GM23248 (cell line): Measurements from ENCODE around the gene NHSL2. TPM values are rescaled to one million over a fixed set of nuclear protein-coding genes. Genes with fewer than 3 reads are reported as not detected.

ENCODE experiments used
- DNase-seq: peaks from one replicate; pipeline ENCODE4 v3.0.0-alpha.2; 2015
- H2AFZ ChIP-seq: fragments of 200-600 bp; sonication (generic); 2 replicates; pipeline ENCODE4 v1.6.1; 2016; ENCODE audit warnings: antibody characterized with exemption
- H3F3A ChIP-seq: fragments of 200-600 bp; sonication (generic); 2 replicates; pipeline ENCODE4 v1.6.1; 2016; ENCODE audit warnings: mild to moderate bottlenecking, antibody characterized with exemption, mixed run types; ENCODE audit not compliant: insufficient read depth
- H3K27ac ChIP-seq: fragments of 200-600 bp; sonication (generic); 2 replicates; pipeline ENCODE4 v1.5.1; 2016; ENCODE audit warnings: mild to moderate bottlenecking
- H3K27me3 ChIP-seq: fragments of 200-600 bp; sonication (generic); replicated peaks from 2 replicates; pipeline ENCODE4 v1.6.1; 2016; ENCODE audit warnings: mild to moderate bottlenecking; ENCODE audit not compliant: insufficient read depth
- H3K36me3 ChIP-seq: fragments of 200-600 bp; sonication (generic); 2 replicates; pipeline ENCODE4 v1.6.1; 2016; ENCODE audit warnings: low read depth, mild to moderate bottlenecking
- H3K4me1 ChIP-seq: fragments of 200-600 bp; sonication (generic); 2 replicates; pipeline ENCODE4 v1.6.1; 2016; ENCODE audit warnings: mild to moderate bottlenecking; ENCODE audit not compliant: insufficient read depth
- H3K4me2 ChIP-seq: fragments of 200-600 bp; sonication (generic); one replicate; pipeline ENCODE4 v1.6.1; 2016; ENCODE audit warnings: mild to moderate bottlenecking; ENCODE audit not compliant: unreplicated experiment
- H3K4me3 ChIP-seq: fragments of 200-600 bp; sonication (generic); 2 replicates; pipeline ENCODE4 v1.5.1; 2016; ENCODE audit warnings: mild to moderate bottlenecking
- H3K79me2 ChIP-seq: fragments of 200-600 bp; sonication (generic); 2 replicates; pipeline ENCODE4 v1.6.1; 2016; ENCODE audit warnings: mild to moderate bottlenecking; ENCODE audit not compliant: insufficient read depth
- H3K9ac ChIP-seq: fragments of 200-600 bp; sonication (generic); 2 replicates; pipeline ENCODE4 v1.6.1; 2016; ENCODE audit warnings: mild to moderate bottlenecking
- H3K9me2 ChIP-seq: fragments of 200-600 bp; sonication (generic); 2 replicates; pipeline ENCODE4 v1.6.1; 2016; ENCODE audit warnings: mixed run types, mild to moderate bottlenecking, moderate library complexity; ENCODE audit not compliant: insufficient read depth
- H3K9me3 ChIP-seq: fragments of 200-600 bp; sonication (generic); one replicate; pipeline ENCODE4 v1.6.1; 2017; ENCODE audit warnings: low read depth
- H4K20me1 ChIP-seq: fragments of 200-600 bp; sonication (generic); 2 replicates; pipeline ENCODE4 v1.6.0; 2016; ENCODE audit not compliant: insufficient read depth
- EZH2 ChIP-seq: fragments of 200-600 bp; sonication (generic); IDR thresholded peaks from 2 replicates; pipeline ENCODE4 v1.6.1; 2018; ENCODE audit warnings: antibody characterized with exemption, mild to moderate bottlenecking; ENCODE audit not compliant: insufficient read depth, poor library complexity, severe bottlenecking
- EZH2phosphoT487 ChIP-seq: fragments of 200-600 bp; sonication (generic); IDR thresholded peaks from 2 replicates; pipeline ENCODE4 v1.6.1; 2018; ENCODE audit warnings: antibody characterized with exemption, moderate library complexity, mild to moderate bottlenecking, low read depth; ENCODE audit not compliant: insufficient read depth
- WGBS, 2 experiments: methylation state at CpG; one replicate each; pipeline ENCODE4 v1.1.6; 2015 to 2017; ENCODE audit warnings: low lambda C conversion rate in 2 of 2, low coverage in 1 of 2; ENCODE audit errors: missing lambda C conversion rate in 2 of 2; 5-methylcytosine and 5-hydroxymethylcytosine counted together
- in situ Hi-C: fragments of 300-500 bp; cut with MboI; formaldehyde crosslinking; loops from 2 replicates; pipeline ENCODE4 v1.15.0; 2020
- polyA plus RNA-seq: library from polyadenylated mRNA; unstranded; fragments of >200 nt; fragmentation: Nextera tagmentation; extraction: Ambion mirVana; gene quantifications from 2 replicates; pipeline ENCODE4 v1.2.1, GENCODE V29; 2016
- total RNA-seq: library from RNA; depleted of rRNA; stranded (reverse); fragments of >200 nt; shearing (Covaris generic); gene quantifications from 2 replicates; pipeline ENCODE4 v1.2.3, GENCODE V29; 2014

Gene NHSL2
- total and polyA plus RNA-seq, 2 experiments from 2014 or later: 3.2 to 6.5 TPM

GRCh38 chrX:71941145-71941544 lies 30.5 kb downstream of the NHSL2 start:
- Histone ChIP-seq H3K9ac (peak overlapping the region; percentile 48; the same call in 1 of the 2 replicates), H3K4me1 (peaks cover 15% of the 10 kb centered on the region), H3K4me2 (no peak overlapping the region), H3K36me3 (no peaks in the 10 kb centered on the region), H3K9me2 (no peaks in the 10 kb centered on the region), H3F3A (peaks cover 12% of the 10 kb centered on the region; the same call in 1 of the 2 replicates), H3K79me2 (no peaks in the 10 kb centered on the region), H4K20me1 (no peaks in the 10 kb centered on the region), H3K27ac (peak overlapping the region; percentile 54), H3K27me3 (no peaks in the 10 kb centered on the region), H3K4me3 (no peak overlapping the region), H2AFZ (peak overlapping the region; percentile 34; the same call in 1 of the 2 replicates), H3K9me3 (no peaks in the 10 kb centered on the region)
- WGBS, 2 experiments: 33 to 60% methylated on average over 1 of the region's 1 CpG
- TF ChIP-seq EZH2: no peak
- TF ChIP-seq EZH2phosphoT487: no peak
- DNase-seq: peak; percentile 35
- in situ Hi-C loops: no loop called here

- H4K20me1 ChIP-seq: no peaks in the 10 kb centered on the region
- in situ Hi-C loops: no loop called here
- peak overlapping the region; percentile 34; the same call in 1 of the 2 replicates for H2AFZ ChIP-seq
- H3K4me3 ChIP-seq: no peak overlapping the region
- no peaks in the 10 kb centered on the region for H3K9me3 ChIP-seq
- H3K36me3 ChIP-seq: no peaks in the 10 kb centered on the region
- peaks cover 12% of the 10 kb centered on the region; the same call in 1 of the 2 replicates for H3F3A ChIP-seq
- peak overlapping the region; percentile 47 for H3K4me2 ChIP-seq
- no peaks in the 10 kb centered on the region for H3K79me2 ChIP-seq
- no peaks in the 10 kb centered on the region for H3K27me3 ChIP-seq
- no peak for TF ChIP-seq EZH2
- no peak for TF ChIP-seq EZH2phosphoT487
- peak overlapping the region; percentile 54 for H3K27ac ChIP-seq
- peaks cover 15% of the 10 kb centered on the region for H3K4me1 ChIP-seq
- peak overlapping the region; percentile 48; the same call in 1 of the 2 replicates for H3K9ac ChIP-seq
- DNase-seq: peak; percentile 85
- WGBS, 2 experiments: 0% methylated on average over 1 to 3 of the region's 3 CpGs
- no peaks in the 10 kb centered on the region for H3K9me2 ChIP-seq
These were observed 31.1 kb downstream of the NHSL2 start for GRCh38 chrX:71941776-71942175.

DNA sequence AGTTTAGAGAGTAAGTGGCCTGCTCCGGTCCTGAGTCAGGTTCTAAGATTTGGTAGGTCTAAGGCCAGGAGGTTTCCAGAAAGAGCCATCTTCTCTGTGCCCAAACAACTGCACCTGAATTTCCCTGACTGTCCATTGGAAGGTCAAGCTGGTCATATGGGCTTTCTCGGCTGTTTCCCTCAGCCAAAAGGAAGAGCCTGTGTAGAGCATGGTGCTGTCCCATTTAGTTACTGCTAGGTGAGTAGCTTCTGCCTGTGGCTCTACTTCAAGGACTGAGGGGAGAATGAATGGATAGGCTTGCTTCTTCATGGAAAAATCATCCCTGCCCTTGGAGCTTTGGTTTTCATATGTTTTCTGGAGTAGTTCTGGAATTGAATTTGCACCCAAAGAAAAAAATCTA lies 33.7 kb downstream of the NHSL2 start:
- 95 to 100% methylated on average over 2 of the region's 2 CpGs for WGBS, 2 experiments
- TF ChIP-seq EZH2phosphoT487: no peak
- TF ChIP-seq EZH2: no peak

DNA sequence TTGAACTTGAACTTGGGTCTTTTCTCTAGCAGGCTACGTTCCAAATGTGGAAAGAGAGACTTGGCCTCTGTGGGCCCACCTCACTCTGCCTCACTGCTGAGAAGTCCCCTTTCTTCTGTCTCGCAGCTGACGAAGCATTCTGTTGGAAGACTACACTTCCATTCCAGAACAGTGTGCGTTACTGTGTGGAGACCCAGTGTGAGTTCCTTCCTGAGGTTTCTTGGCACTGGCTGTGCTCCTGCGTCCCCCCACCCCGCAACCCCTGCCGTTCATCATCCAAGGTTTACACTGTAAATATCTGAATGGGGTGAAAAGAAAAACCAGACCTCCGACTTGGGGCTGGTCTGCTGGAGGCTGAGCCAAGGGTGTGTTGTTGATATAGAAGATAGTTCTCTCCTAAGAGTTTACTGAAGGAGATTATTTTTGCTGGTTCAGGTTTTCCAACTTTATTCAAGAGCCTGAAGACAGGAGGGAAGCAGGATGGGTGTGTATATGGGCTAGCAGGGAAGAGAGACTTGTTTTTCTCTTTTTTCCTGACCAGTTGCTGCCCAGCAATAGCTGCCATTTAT lies 34.7 kb downstream of the NHSL2 start:
- Histone ChIP-seq H3K27ac (no peak overlapping the region), H3K4me2 (no peak overlapping the region), H3K4me3 (no peak overlapping the region), H2AFZ (no peak overlapping the region), H3K9ac (no peak overlapping the region), H3K79me2 (no peaks in the 10 kb centered on the region), H3K9me3 (no peaks in the 10 kb centered on the region), H3K36me3 (no peaks in the 10 kb centered on the region), H3K4me1 (peaks cover 15% of the 10 kb centered on the region), H3K27me3 (no peaks in the 10 kb centered on the region), H4K20me1 (no peaks in the 10 kb centered on the region), H3K9me2 (no peaks in the 10 kb centered on the region), H3F3A (peaks cover 12% of the 10 kb centered on the region; the same call in 1 of the 2 replicates)
- in situ Hi-C loops: no loop called here
- no peak for TF ChIP-seq EZH2phosphoT487
- no peak for TF ChIP-seq EZH2
- no peak for DNase-seq
- WGBS, 2 experiments: 17 to 69% methylated on average over 1 to 8 of the region's 8 CpGs

More for the DNA sequence above, 33.7 kb downstream of the NHSL2 start:
- Histone ChIP-seq H3K79me2 (no peaks in the 10 kb centered on the region), H3K27ac (no peak overlapping the region), H4K20me1 (no peaks in the 10 kb centered on the region), H3K4me1 (peaks cover 15% of the 10 kb centered on the region), H3K36me3 (no peaks in the 10 kb centered on the region), H3K4me2 (no peak overlapping the region), H3K4me3 (no peak overlapping the region), H2AFZ (no peak overlapping the region), H3K27me3 (no peaks in the 10 kb centered on the region), H3F3A (peaks cover 12% of the 10 kb centered on the region; the same call in 1 of the 2 replicates), H3K9ac (no peak overlapping the region), H3K9me3 (no peaks in the 10 kb centered on the region), H3K9me2 (no peaks in the 10 kb centered on the region)
- in situ Hi-C loops: no loop called here
- DNase-seq: no peak
